Subcutaneous adipose tissue (tissue), 4 donors: ENCODE measurements around the gene KLRF1. TPM values are rescaled to one million over a fixed set of nuclear protein-coding genes. Genes with fewer than 3 reads are reported as not detected.

ENCODE experiments used
- CTCF ChIP-seq: fragments of 450-650 bp; IDR thresholded peaks from one replicate; pipeline ENCODE4 v1.5.1; 2016; ENCODE audit warnings: low read depth, mild to moderate bottlenecking, control low read depth, antibody characterized with exemption, moderate library complexity
- total RNA-seq, 4 donors: library from RNA; depleted of rRNA; stranded (reverse); fragments of >200 nt; gene quantifications; one replicate each; pipeline ENCODE4 v1.1.0, GENCODE V29; 2016

KLRF1 gene
- total RNA-seq, 4 donors from 2014 or later = 0.44 to 3.4 (median 0.90) TPM

GRCh38 chr12:9809338-9809737, 17.9 kb upstream of the KLRF1 start:
- TF ChIP-seq CTCF = no peak

- TF ChIP-seq CTCF = no peak
Observed at GRCh38 chr12:9809866-9810265, 17.4 kb upstream of the KLRF1 start.

- TF ChIP-seq CTCF = no peak
Observed at GRCh38 chr12:9810671-9811070, 16.6 kb upstream of the KLRF1 start.

- TF ChIP-seq CTCF = no peak
Observed at GRCh38 chr12:9811621-9812020, 15.7 kb upstream of the KLRF1 start.

GRCh38 chr12:9813821-9814798, 13.2 kb upstream of the KLRF1 start:
- no peak for TF ChIP-seq CTCF

GRCh38 chr12:9820281-9820930, 6.9 kb upstream of the KLRF1 start:
- TF ChIP-seq CTCF = no peak

- TF ChIP-seq CTCF = no peak
Observed at GRCh38 chr12:9829483-9829882, 2.2 kb downstream of the KLRF1 start.
